Activated CD4-positive, alpha-beta T cell treated with anti-CD3 and anti-CD28 coated beads for 4 hours (primary cell): ENCODE data around the gene SLC16A1.
"Not testable (repeated sequence)": the region's sequence is repeated elsewhere in the genome, so short reads cannot be mapped to it uniquely, and the experiment has no call there.

Experiments
- DNase-seq, 2 donors: peaks; one replicate each; pipeline ENCODE4 v3.0.0-alpha.2; 2020

Gene SLC16A1

GRCh38 chr1:112923234-112923958 lies 32.6 kb downstream of the SLC16A1 start:
- DNase-seq, result no peak

GRCh38 chr1:112911506-112912220 lies 44.3 kb downstream of the SLC16A1 start:
- DNase-seq, result no peak

GRCh38 chr1:112909847-112910246 lies 46.1 kb downstream of the SLC16A1 start:
- DNase-seq, result no peak

GRCh38 chr1:112906150-112906698 lies 49.8 kb downstream of the SLC16A1 start:
- no peak for DNase-seq

- DNase-seq, result no peak
These were observed 50.4 kb downstream of the SLC16A1 start for GRCh38 chr1:112905395-112906149.

- DNase-seq, result no peak
These were observed 51.1 kb downstream of the SLC16A1 start for GRCh38 chr1:112904831-112905261.

- peak; percentile 47 to 54 for DNase-seq
These were observed 51.7 kb downstream of the SLC16A1 start for GRCh38 chr1:112904071-112904830.

- DNase-seq, result no peak
These were observed 53.8 kb downstream of the SLC16A1 start for GRCh38 chr1:112902221-112902620.

GRCh38 chr1:112901387-112901786 lies 54.6 kb downstream of the SLC16A1 start:
- no peak for DNase-seq

- no peak for DNase-seq
These were observed 59.2 kb downstream of the SLC16A1 start for GRCh38 chr1:112896783-112897182.

GRCh38 chr1:112894561-112895011 lies 61.4 kb downstream of the SLC16A1 start:
- no peak for DNase-seq

- no peak for DNase-seq
These were observed 62.0 kb downstream of the SLC16A1 start for GRCh38 chr1:112894010-112894292.

- DNase-seq, result no peak
These were observed 62.5 kb downstream of the SLC16A1 start for GRCh38 chr1:112893288-112894009.

- not testable (repeated sequence) for DNase-seq
These were observed 66.1 kb downstream of the SLC16A1 start for GRCh38 chr1:112889906-112890305.

GRCh38 chr1:112889052-112889768 lies 66.8 kb downstream of the SLC16A1 start:
- no peak for DNase-seq

- no peak for DNase-seq
These were observed 67.4 kb downstream of the SLC16A1 start for GRCh38 chr1:112888630-112889029.

- DNase-seq, result no peak
These were observed 68.3 kb downstream of the SLC16A1 start for GRCh38 chr1:112887599-112888283.

- DNase-seq, result not testable (repeated sequence)
These were observed 71.0 kb downstream of the SLC16A1 start for GRCh38 chr1:112884996-112885395.

- no peak for DNase-seq
These were observed 73.7 kb downstream of the SLC16A1 start for GRCh38 chr1:112882271-112882744.

GRCh38 chr1:112881742-112882127 lies 74.3 kb downstream of the SLC16A1 start:
- DNase-seq, result no peak
